IgD-negative memory B cell (primary cell): ENCODE data around the gene WFDC9. TPM values are rescaled to one million over a fixed set of nuclear protein-coding genes. Genes with fewer than 3 reads are reported as not detected.
"Not testable (repeated sequence)": the region's sequence is repeated elsewhere in the genome, so short reads cannot be mapped to it uniquely, and the experiment has no call there.

Experiments
- H3K27ac Mint-ChIP-seq, 3 donors: one replicate each; pipeline ENCODE4 v1.8.0; 2020 to 2022; ENCODE audit warnings: mild to moderate bottlenecking in 3 of 3, mixed read lengths in 3 of 3, moderate library complexity in 1 of 3
- H3K27me3 Mint-ChIP-seq: one replicate; pipeline ENCODE4 v1.8.0; 2021; ENCODE audit warnings: mixed read lengths
- H3K36me3 Mint-ChIP-seq: one replicate; pipeline ENCODE4 v1.8.0; 2020; ENCODE audit warnings: mild to moderate bottlenecking, mixed read lengths
- H3K4me1 Mint-ChIP-seq, 3 donors: one replicate each; pipeline ENCODE4 v1.8.0; 2020 to 2022; ENCODE audit warnings: mixed read lengths in 3 of 3, mild to moderate bottlenecking in 1 of 3
- H3K4me3 Mint-ChIP-seq, 4 donors: one replicate each; pipeline ENCODE4 v1.8.0; 2020 to 2022; ENCODE audit warnings: mild to moderate bottlenecking in 4 of 4, mixed read lengths in 4 of 4, moderate library complexity in 3 of 4
- H3K9me3 Mint-ChIP-seq, 3 donors: one replicate each; pipeline ENCODE4 v1.8.0; 2020 to 2021; ENCODE audit warnings: mixed read lengths in 3 of 3, mild to moderate bottlenecking in 1 of 3
- polyA plus RNA-seq: library from polyadenylated mRNA; unstranded; fragments of 300-500 nt; fragmentation: Illumina TruSeq; gene quantifications from one replicate; pipeline ENCODE4 v1.2.3, GENCODE V29; 2021

Gene WFDC9
- polyA plus RNA-seq, 1 donor from 2014 or later, result not detected

DNA sequence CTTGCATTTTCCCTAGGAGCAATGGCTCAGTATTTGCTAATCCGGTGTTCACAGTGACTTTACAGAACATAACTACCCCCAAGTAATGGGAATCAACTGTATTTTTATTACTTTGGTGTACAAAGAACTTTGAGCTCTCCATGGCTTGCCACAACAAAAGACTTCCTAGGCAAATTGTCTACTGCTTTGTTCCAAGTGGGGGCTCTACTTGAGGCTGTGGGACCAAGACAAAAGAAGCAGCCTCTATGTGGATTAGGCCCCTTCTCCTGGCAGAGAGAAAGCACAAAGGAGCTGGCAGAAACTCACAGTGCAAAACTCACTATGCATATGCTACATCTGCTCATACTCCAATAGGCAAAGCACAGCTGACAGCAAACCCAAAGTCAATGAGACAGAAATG lies 52.9 kb downstream of the WFDC9 start:
- Mint-ChIP-seq H3K27me3 (peaks cover 6% of the 10 kb centered on the region), H3K4me3 (no peak overlapping the region), H3K9me3 (no peaks in the 10 kb centered on the region), H3K27ac (no peak overlapping the region), H3K4me1 (no peaks in the 10 kb centered on the region), H3K36me3 (no peaks in the 10 kb centered on the region)

DNA sequence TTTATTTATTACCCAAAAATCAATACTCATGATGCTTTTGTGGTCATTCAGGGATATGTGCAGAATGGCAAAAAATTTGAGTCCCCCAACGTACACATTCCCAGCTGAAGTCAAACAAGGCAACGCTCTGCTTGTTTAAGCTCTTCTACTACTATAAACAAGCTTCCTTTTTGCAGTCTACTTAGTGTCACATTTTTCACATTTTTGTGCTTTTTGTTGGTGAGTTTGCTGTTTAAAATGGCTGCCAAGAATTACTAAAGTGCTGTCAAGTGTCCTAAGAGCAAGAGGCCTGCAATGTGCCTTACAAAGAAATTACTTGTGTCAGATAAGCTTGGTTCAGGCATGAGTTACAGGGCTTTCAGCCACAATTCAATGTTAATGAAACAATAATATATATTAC lies 54.1 kb downstream of the WFDC9 start:
- H3K4me3 Mint-ChIP-seq, result no peak overlapping the region
- no peaks in the 10 kb centered on the region for H3K4me1 Mint-ChIP-seq
- H3K27me3 Mint-ChIP-seq, result peaks cover 6% of the 10 kb centered on the region
- no peaks in the 10 kb centered on the region for H3K9me3 Mint-ChIP-seq
- H3K27ac Mint-ChIP-seq, result no peak overlapping the region
- no peaks in the 10 kb centered on the region for H3K36me3 Mint-ChIP-seq

DNA sequence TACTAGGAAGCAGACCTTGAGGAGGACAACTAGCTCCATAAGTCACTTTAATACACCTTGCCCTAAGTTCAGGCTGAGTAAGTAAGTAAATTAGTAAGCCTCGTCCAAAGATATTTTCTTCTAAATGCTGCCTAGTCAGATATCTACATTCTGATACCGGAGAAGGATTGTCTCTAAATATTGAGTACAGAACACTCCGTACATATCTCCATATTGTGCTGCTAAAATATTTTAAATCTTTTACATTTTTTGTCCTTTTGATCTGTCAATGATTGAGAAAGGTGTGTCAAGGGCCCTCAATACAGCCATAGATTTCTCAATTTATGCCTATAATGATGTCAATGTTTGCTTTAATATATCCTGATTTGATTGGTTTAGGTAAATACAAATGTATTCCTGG lies 55.2 kb downstream of the WFDC9 start:
- Mint-ChIP-seq H3K4me3 (no peak overlapping the region), H3K27me3 (peaks cover 8% of the 10 kb centered on the region), H3K27ac (no peak overlapping the region), H3K4me1 (no peaks in the 10 kb centered on the region), H3K36me3 (no peaks in the 10 kb centered on the region), H3K9me3 (no peaks in the 10 kb centered on the region)

DNA sequence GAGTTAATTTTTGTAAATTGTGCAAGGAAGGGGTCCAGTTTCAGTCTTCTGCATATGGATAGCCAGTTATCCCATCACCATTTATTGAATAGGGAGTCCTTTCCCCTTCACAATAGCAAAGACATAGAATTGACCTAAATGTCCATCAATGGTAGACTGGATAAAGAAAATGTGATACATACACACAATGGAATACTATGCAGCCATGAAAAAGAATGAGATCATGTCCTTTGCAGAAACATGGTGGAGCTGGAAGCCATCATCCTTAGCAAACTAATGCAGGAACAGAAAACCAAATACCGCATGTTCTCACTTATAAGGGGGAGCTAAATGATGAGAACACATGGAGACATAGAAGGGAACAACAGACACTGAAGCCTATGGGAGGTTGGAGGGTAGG lies 61.4 kb downstream of the WFDC9 start:
- H3K36me3 Mint-ChIP-seq, H3K27me3 Mint-ChIP-seq, H3K9me3 Mint-ChIP-seq, H3K27ac Mint-ChIP-seq, H3K4me1 Mint-ChIP-seq, H3K4me3 Mint-ChIP-seq: not testable (repeated sequence)

DNA sequence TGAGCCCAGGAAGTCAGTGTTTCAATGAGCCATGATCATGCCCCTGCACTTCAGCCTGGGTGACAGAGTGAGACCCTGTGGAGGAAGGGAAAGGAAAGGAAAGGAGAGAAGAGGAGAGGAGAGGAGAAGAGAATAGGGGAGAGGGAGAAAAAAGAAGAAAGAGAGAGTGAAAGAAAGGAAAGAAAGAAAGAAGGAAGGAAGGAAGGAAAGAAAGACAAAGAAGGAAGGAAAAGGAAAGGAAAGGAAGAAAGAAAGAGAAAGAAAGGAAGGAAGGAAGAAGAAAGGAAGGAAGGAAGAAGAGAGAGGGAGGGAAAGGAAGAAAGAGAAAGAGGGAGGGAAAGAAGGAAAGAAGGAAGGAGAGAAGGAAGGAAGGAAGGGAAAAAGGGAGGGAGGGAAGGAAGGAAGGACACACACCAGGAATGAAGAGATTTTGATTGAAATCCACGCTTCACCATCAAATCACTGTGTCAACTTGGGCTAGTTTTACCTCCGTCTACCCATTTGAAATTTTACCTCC lies 66.3 kb downstream of the WFDC9 start:
- Mint-ChIP-seq H3K27ac (no peak overlapping the region), H3K27me3 (peaks cover 6% of the 10 kb centered on the region), H3K9me3 (peaks cover 0 to 4% (median 2%) of the 10 kb centered on the region in 3 donors), H3K36me3 (peaks cover 1% of the 10 kb centered on the region), H3K4me1 (no peaks in the 10 kb centered on the region), H3K4me3 (no peak overlapping the region)

Other genes starting within 250 kb of the WFDC9 start
- gene DBNDD2, start 223.0 kb downstream of the WFDC9 start, polyA plus RNA-seq, result not detected
- gene PIGT, start 215.1 kb downstream of the WFDC9 start, polyA plus RNA-seq, result 69.3 TPM
- 2.2 TPM for gene WFDC2, start 161.5 kb downstream of the WFDC9 start, polyA plus RNA-seq
- gene SPINT3, start 115.7 kb downstream of the WFDC9 start, polyA plus RNA-seq, result not detected
- not detected for gene WFDC6, start 91.8 kb downstream of the WFDC9 start, polyA plus RNA-seq
- not detected for gene EPPIN, start 83.9 kb downstream of the WFDC9 start, polyA plus RNA-seq
- gene WFDC8, start 52.0 kb downstream of the WFDC9 start, polyA plus RNA-seq, result not detected
- gene WFDC10A, start 1.5 kb downstream of the WFDC9 start, polyA plus RNA-seq, result not detected
- not detected for gene WFDC11, start 39.0 kb upstream of the WFDC9 start, polyA plus RNA-seq
- gene WFDC13, start 70.8 kb upstream of the WFDC9 start, polyA plus RNA-seq, result not detected
- not detected for gene WFDC10B, start 73.7 kb upstream of the WFDC9 start, polyA plus RNA-seq
- gene SPINT4, start 91.1 kb upstream of the WFDC9 start, polyA plus RNA-seq, result not detected
- gene WFDC3, start 160.6 kb upstream of the WFDC9 start, polyA plus RNA-seq, result not detected
- 39.7 TPM for gene DNTTIP1, start 160.7 kb upstream of the WFDC9 start, polyA plus RNA-seq
- gene UBE2C, start 181.4 kb upstream of the WFDC9 start, polyA plus RNA-seq, result 0.46 TPM
- gene TNNC2, start 196.0 kb upstream of the WFDC9 start, polyA plus RNA-seq, result 3.2 TPM
- gene SNX21, start 202.5 kb upstream of the WFDC9 start, polyA plus RNA-seq, result 2.4 TPM
- gene ACOT8, start 226.1 kb upstream of the WFDC9 start, polyA plus RNA-seq, result 45.2 TPM
- 3.0 TPM for gene ZSWIM3, start 226.3 kb upstream of the WFDC9 start, polyA plus RNA-seq
- 5.8 TPM for gene ZSWIM1, start 249.9 kb upstream of the WFDC9 start, polyA plus RNA-seq